ENCODE data around the gene RHOV. TPM values are rescaled to one million over a fixed set of nuclear protein-coding genes. Genes with fewer than 3 reads are reported as not detected.
A peak's percentile ranks its signal among the peaks of the same experiment; 100 is the strongest.

The RHOV gene
- total RNA-seq, 2 experiments from 2014 or later: 0.63 to 1.5 TPM

DNA sequence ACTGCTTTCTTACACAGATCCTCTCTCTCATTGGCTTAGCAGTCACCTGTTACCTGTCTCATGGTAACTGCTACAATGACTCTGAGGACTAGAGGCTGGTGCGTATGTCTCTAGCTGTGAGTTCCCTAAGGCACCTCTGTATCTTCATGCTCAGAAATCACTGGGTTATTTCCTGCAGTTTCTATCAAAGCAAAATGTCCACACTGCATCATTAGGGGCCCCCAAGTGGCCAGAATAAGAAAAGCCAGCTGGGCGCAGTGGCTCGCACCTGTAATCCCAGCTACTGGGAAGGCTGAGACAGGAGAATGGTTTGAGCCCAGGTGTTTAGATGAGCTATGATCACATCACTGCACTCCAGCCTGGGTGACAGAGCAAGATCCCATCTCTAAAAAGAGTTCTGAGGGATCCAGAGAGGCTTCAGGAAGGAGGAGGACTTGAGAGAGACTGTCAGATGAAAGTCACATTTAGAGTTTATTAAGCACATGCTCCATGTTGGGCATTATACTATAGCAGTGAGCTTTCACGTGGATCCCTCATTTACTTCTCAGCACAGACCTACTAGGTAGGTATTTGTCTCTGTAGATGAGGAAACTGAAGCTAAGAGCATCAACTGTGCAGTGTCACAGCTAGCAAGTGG, 17.9 kb upstream of the RHOV start:
- no peak overlapping the region for H3K4me3 ChIP-seq (ENCODE audit: low read depth, low read length, poor library complexity, severe bottlenecking)
- H4K20me1 ChIP-seq (ENCODE audit: insufficient read depth, low read length): 0 out of 2 replicates have a peak, but pooled peaks cover 4% of the 10 kb centered on the region
- peaks cover 18% of the 10 kb centered on the region; the same call in 1 of the 2 replicates for H3K79me2 ChIP-seq (ENCODE audit: insufficient read depth, low read depth, low read length)
- H3K9me2 ChIP-seq (ENCODE audit: insufficient read depth, low read length): no peaks in the 10 kb centered on the region
- TF ChIP-seq, protein P1, sequence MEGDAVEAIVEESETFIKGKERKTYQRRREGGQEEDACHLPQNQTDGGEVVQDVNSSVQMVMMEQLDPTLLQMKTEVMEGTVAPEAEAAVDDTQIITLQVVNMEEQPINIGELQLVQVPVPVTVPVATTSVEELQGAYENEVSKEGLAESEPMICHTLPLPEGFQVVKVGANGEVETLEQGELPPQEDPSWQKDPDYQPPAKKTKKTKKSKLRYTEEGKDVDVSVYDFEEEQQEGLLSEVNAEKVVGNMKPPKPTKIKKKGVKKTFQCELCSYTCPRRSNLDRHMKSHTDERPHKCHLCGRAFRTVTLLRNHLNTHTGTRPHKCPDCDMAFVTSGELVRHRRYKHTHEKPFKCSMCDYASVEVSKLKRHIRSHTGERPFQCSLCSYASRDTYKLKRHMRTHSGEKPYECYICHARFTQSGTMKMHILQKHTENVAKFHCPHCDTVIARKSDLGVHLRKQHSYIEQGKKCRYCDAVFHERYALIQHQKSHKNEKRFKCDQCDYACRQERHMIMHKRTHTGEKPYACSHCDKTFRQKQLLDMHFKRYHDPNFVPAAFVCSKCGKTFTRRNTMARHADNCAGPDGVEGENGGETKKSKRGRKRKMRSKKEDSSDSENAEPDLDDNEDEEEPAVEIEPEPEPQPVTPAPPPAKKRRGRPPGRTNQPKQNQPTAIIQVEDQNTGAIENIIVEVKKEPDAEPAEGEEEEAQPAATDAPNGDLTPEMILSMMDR (conservative IDR thresholded peaks at IDR 0.05; ENCODE audit: low read length): peak; percentile 89
- TF ChIP-seq EZH2phosphoT487 (IDR thresholded peaks at IDR 0.05; ENCODE audit: borderline replicate concordance, low read depth, low read length): no peak
- CTCF ChIA-PET (ENCODE audit: unreplicated experiment): interaction anchor here (0.8 to 1.9 kb wide), 5 partner anchors 16 to 123 kb away, joined by 3 to 63 read pairs (median 3); no protein-coding TSS in a partner anchor
- no peak overlapping the region for H3K27ac ChIP-seq (ENCODE audit: low read depth, low read length, poor library complexity, severe bottlenecking)
- POLR2A ChIA-PET: interaction anchor here (0.7 to 4.5 kb wide), 7 partner anchors 10 to 109 kb away, joined by 3 to 34 read pairs (median 4); no protein-coding TSS in a partner anchor
- peaks cover 11% of the 10 kb centered on the region for H3K36me3 ChIP-seq (ENCODE audit: insufficient read depth, low read length)
- peaks cover 36% of the 10 kb centered on the region for H3K4me1 ChIP-seq (ENCODE audit: insufficient read depth, low read length, poor library complexity, severe bottlenecking)
- BruUV-seq (replicated peaks): no TSS peak
- no peaks in the 10 kb centered on the region for H3K9me3 ChIP-seq (ENCODE audit: low read length)
- DNase-seq (ENCODE audit: low spot score): peak; percentile 76
- peak overlapping the region; percentile 76; the same call in 1 of the 2 replicates for H2AFZ ChIP-seq (ENCODE audit: low read length)
- intact Hi-C loops (cut with micrococcal nuclease; ENCODE audit: unreplicated experiment): loop anchor here (5.0 kb wide), 5 partner anchors 125 to 325 kb away; partner anchors contain the start of genes C15orf62, CCDC32, RAD51 and RPUSD2
- peak overlapping the region; percentile 28; the same call in 1 of the 2 replicates for H3K4me2 ChIP-seq (ENCODE audit: low read length)

DNA sequence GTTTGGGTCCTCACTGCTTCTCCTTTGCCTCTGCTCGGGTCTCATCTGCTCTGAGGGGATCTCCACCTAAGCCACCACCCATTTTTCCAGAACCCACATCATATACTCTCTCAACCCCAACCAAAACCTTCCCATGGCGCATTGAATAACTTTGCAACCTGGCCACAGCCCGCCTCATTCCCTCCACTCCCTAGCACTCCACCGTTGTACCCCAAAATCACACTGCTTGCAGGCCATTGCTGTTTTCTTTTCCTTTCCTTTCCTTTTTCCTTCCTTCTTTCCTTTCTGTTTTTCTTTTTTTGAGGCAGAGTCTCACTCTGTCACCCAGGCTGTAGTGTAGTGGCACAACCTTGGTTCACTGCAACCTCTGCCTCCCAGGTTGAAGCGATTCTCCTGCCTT, 17.1 kb upstream of the RHOV start:
- BruUV-seq (replicated peaks): no TSS peak

More for the DNA sequence above, 17.1 kb upstream of the RHOV start:
- H3K4me1 ChIP-seq (ENCODE audit: insufficient read depth, low read length, poor library complexity, severe bottlenecking): peaks cover 33% of the 10 kb centered on the region
- H3K9me3 ChIP-seq (ENCODE audit: low read length): no peaks in the 10 kb centered on the region
- ChIA-PET CTCF (ENCODE audit: unreplicated experiment) (interaction anchor here (0.8 to 1.9 kb wide), 7 partner anchors 12 to 122 kb away, joined by 3 to 63 read pairs (median 5); no protein-coding TSS in a partner anchor), POLR2A (interaction anchor here (1.6 to 4.5 kb wide), 3 partner anchors 20 to 33 kb away, joined by 4 to 34 read pairs (median 5); no protein-coding TSS in a partner anchor)
- DNase-seq (ENCODE audit: low spot score): no peak
- H3K36me3 ChIP-seq (ENCODE audit: insufficient read depth, low read length): peaks cover 4% of the 10 kb centered on the region
- no peak overlapping the region for H3K4me3 ChIP-seq (ENCODE audit: low read depth, low read length, poor library complexity, severe bottlenecking)
- H3K27ac ChIP-seq (ENCODE audit: low read depth, low read length, poor library complexity, severe bottlenecking): no peak overlapping the region
- H3K9me2 ChIP-seq (ENCODE audit: insufficient read depth, low read length): no peaks in the 10 kb centered on the region
- H3K4me2 ChIP-seq (ENCODE audit: low read length): no peak overlapping the region
- peaks cover 17% of the 10 kb centered on the region; the same call in 1 of the 2 replicates for H3K79me2 ChIP-seq (ENCODE audit: insufficient read depth, low read depth, low read length)
- no peak for TF ChIP-seq EZH2phosphoT487 (IDR thresholded peaks at IDR 0.05; ENCODE audit: borderline replicate concordance, low read depth, low read length)
- TF ChIP-seq, protein P1 (conservative IDR thresholded peaks at IDR 0.05; ENCODE audit: low read length): no peak
- no peak overlapping the region; the same call in 1 of the 2 replicates for H2AFZ ChIP-seq (ENCODE audit: low read length)
- H4K20me1 ChIP-seq (ENCODE audit: insufficient read depth, low read length): 0 out of 2 replicates have a peak, but pooled peaks cover 4% of the 10 kb centered on the region
- intact Hi-C loops (cut with micrococcal nuclease; ENCODE audit: unreplicated experiment): loop anchor here (5.0 kb wide), 5 partner anchors 124 to 324 kb away; partner anchors contain the start of genes C15orf62, CCDC32, RAD51 and RPUSD2
